UCSD-AML1 (cell line): ENCODE results near the gene EPSTI1.

Experiments
- DNase-seq: peaks from one replicate; lab custom pipeline; 2025; ENCODE audit not compliant: unreplicated experiment; lab: John Stamatoyannopoulos, UW

Gene EPSTI1

DNA sequence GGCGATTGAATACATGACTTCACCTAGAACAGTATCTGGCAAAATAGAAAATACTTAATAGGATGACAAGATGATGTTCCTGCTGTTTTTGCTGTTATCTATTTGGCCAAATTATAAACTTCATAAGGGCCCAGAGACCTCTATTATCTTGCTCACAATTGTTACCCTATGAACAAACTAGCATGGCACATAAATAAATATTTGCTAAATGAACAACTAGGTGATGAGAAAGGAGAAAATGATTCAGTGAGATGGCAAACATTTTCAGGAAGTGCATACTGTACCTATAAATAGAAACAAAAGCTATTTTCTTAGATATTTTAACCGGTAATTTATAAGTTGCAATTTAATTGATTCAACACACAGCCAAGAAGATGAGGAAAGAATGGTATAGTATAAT is 132.3 kb downstream of the EPSTI1 start:
- no peak for DNase-seq

DNA sequence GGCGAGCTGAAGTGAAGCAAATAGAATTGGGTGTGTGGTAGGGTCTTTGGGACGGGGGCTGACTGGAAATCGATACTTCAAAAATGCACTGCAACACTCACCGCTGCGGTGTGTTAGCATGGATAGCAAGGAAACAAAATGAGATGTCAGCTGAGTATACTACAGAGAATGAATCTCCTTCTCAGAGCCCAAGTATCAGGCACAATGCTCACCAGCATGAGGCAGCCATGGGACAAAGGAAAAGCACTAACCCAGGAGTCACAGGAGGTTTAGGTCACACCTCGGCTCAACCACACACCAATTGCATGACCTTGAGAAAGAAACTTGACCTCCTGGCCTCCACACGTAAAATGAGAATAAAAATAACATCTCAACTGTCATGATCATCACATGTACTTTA is 136.6 kb downstream of the EPSTI1 start:
- no peak for DNase-seq

DNA sequence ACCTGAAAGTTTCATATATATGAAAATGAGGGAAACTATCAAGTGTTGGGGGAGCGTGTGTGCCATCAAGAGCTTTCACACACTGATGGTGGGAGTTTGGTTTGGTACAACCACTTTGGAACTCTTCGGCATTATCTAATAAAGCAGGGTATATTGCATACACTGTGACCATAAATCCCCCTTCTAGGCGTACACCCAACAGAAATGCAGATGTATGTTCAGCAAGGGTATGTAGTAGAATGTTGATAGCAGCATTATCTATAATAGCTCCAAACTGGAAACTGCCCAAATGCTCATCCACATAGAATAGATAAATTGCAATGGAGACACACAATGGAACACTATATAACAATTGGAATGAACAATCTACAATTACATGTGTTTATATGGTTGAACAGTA is 139.9 kb downstream of the EPSTI1 start:
- no peak for DNase-seq

DNA sequence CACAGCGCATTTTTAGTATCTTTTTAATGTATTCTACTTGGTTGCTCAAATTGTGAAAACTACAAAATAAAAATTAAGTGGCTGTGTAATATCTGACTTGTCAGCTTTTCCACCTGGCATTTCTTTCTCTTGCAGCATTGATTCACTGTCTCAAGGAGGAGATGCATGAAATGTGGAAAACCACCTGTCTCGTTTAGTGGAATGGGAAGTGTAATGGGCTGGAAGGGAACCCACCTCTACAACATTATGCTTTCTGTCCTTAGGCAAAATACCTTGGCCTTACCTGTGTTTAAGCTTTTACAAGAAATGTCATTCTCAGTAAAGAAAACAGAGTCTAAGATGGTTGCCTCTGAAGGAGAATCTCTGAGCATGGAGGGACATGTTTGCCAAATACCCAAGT is 142.8 kb downstream of the EPSTI1 start:
- DNase-seq, result no peak

DNA sequence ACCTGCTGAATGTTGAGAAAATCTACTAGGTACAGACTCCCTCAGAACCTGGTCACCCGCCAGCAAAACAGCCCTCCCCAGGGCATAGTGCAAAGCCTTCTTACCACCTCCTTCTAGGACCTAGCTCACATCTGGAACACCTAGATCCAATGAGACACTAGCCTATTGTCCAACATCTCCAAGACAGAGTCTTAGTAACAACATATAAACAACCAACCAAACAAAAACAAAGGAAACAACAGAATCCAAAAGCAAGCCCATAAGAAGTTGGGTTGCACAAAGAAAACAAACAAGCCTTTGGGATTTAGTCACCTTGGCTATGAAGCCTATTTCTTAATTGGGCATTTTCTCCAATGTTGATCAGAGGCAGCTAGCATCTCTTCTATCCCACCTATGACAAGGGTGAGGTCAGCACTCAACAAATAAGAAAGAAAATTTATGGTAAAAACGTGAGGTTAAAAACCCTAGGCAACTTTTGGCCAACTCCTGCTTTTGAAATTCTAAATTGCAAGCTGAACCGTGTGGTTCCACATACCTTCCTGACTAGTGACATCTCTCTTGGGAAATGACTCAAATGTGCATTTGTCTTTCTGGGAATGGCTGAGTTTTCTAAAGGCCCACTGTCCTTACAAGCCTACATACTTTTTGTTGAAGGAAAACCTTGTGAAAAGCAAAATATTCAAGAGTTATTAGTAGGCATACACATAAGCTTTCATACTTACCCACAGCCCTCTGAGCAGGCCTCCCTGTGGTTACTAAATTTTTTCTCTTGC is 144.0 kb downstream of the EPSTI1 start:
- DNase-seq, result no peak

DNA sequence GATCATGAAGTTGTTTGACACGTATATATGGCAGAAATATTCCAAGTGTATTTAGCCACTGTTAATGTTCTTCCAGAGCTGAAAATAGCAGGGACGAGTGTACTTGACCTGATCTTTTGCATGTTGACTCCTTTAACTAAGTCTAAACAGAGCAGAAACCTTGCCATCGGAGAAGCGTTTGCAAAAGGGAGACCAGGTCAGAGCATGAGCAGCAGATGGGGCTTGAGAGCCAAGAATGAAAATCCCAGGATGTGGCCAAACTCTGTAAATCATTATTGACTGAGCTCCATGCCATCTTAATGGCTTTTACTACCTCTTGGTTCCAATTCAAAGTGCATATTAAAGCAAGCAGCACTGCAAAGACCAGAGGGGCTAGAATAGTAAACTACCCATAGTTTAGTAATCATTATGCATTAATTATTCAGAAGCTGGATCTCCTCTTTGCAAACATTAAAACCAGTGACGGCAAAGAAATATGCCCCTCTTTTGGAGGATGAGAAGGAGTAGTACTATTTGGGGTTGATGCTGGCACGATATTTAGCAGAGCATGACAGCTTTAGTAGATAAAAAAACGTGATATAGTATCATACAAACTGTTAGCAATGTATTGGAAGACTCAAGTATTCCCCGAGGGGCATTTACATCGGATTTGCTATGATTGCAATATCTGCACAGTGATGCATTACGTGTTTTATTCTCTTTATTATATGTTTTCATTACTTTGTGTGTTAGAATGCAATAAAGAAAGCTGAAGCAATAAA is 154.9 kb downstream of the EPSTI1 start:
- DNase-seq, result no peak
